Calu3 (cell line): Measurements from ENCODE around the gene PCLAF. TPM values are rescaled to one million over a fixed set of nuclear protein-coding genes. Genes with fewer than 3 reads are reported as not detected.
"Not testable (repeated sequence)": the region's sequence is repeated elsewhere in the genome, so short reads cannot be mapped to it uniquely, and the experiment has no call there.

ENCODE experiments used
- BruUV-seq: library from RNA; stranded (reverse); fragments of 400-500 nt; replicated peaks from 2 replicates; lab custom pipeline; 2021; lab: Mats Ljungman, UMichigan
- CTCF ChIA-PET: fragments of 300-600 bp; sonication (Branson Sonifier 250); formaldehyde crosslinking; loops from one replicate; lab custom pipeline; 2022; ENCODE audit warnings: antibody characterized with exemption; lab: Charles Lee
- DNase-seq: peaks from one replicate; pipeline ENCODE4 v3.0.0; 2022
- H3K27ac Mint-ChIP-seq: one replicate; pipeline ENCODE4 v1.8.0; 2022; ENCODE audit warnings: mixed read lengths; ENCODE audit not compliant: unreplicated experiment
- H3K27me3 Mint-ChIP-seq: one replicate; pipeline ENCODE4 v1.8.0; 2022; ENCODE audit warnings: mixed read lengths; ENCODE audit not compliant: unreplicated experiment
- H3K36me3 Mint-ChIP-seq: one replicate; pipeline ENCODE4 v1.8.0; 2022; ENCODE audit warnings: mild to moderate bottlenecking, moderate library complexity, mixed read lengths; ENCODE audit not compliant: insufficient read depth, unreplicated experiment
- H3K4me1 Mint-ChIP-seq: one replicate; pipeline ENCODE4 v1.8.0; 2022; ENCODE audit warnings: mild to moderate bottlenecking, low read depth, mixed read lengths; ENCODE audit not compliant: unreplicated experiment
- H3K4me3 Mint-ChIP-seq: one replicate; pipeline ENCODE4 v1.8.0; 2022; ENCODE audit warnings: mild to moderate bottlenecking, low read depth, moderate library complexity, mixed read lengths; ENCODE audit not compliant: unreplicated experiment
- H3K9me3 Mint-ChIP-seq: one replicate; pipeline ENCODE4 v1.8.0; 2022; ENCODE audit warnings: low read depth, mixed read lengths; ENCODE audit not compliant: unreplicated experiment
- CTCF ChIP-seq: fragments of 200-600 bp; IDR thresholded peaks from one replicate; pipeline ENCODE4 v1.8.0; 2022; ENCODE audit warnings: antibody characterized with exemption; ENCODE audit not compliant: unreplicated experiment
- intact Hi-C: fragments of 100-400 bp; cut with micrococcal nuclease; formaldehyde crosslinking; loops from one replicate; pipeline ENCODE4 v1.10.0; 2022; ENCODE audit not compliant: unreplicated experiment
- total RNA-seq: library from RNA; stranded (reverse); gene quantifications from 2 replicates; pipeline ENCODE4 v1.2.3, GENCODE V29; 2022

Gene PCLAF
- total RNA-seq, 1 experiment from 2014 or later, result 53.0 TPM

- H3K9me3 Mint-ChIP-seq, result no peaks in the 10 kb centered on the region
- DNase-seq, result no peak
- no peak for TF ChIP-seq CTCF
- peaks cover 16% of the 10 kb centered on the region for H3K4me1 Mint-ChIP-seq
- H3K36me3 Mint-ChIP-seq, result peaks cover 21% of the 10 kb centered on the region
- peak overlapping the region; percentile 95 for H3K4me3 Mint-ChIP-seq
- no TSS peak for BruUV-seq
- H3K27ac Mint-ChIP-seq, result peak overlapping the region; percentile 80
- intact Hi-C loops, result no loop called here
- CTCF ChIA-PET, result interaction anchor here (0.6 to 0.7 kb wide), 2 partner anchors 194 to 279 kb away, joined by 3 to 4 read pairs; no protein-coding TSS in a partner anchor
- no peaks in the 10 kb centered on the region for H3K27me3 Mint-ChIP-seq
Measured at GRCh38 chr15:64354688-64355344, 26.4 kb downstream of the PCLAF start.

GRCh38 chr15:64351265-64351664 lies 30.0 kb downstream of the PCLAF start:
- Mint-ChIP-seq H3K27ac (no peak overlapping the region), H3K9me3 (no peaks in the 10 kb centered on the region), H3K27me3 (no peaks in the 10 kb centered on the region), H3K36me3 (peaks cover 20% of the 10 kb centered on the region), H3K4me3 (no peak overlapping the region), H3K4me1 (peaks cover 15% of the 10 kb centered on the region)
- intact Hi-C loops, result no loop called here
- CTCF ChIA-PET, result interaction anchor here (0.7 kb wide), 1 partner anchor 1120 kb away, joined by 3 read pairs; no protein-coding TSS in a partner anchor
- TF ChIP-seq CTCF, result no peak
- BruUV-seq, result no TSS peak
- no peak for DNase-seq

- DNase-seq, result no peak
- CTCF ChIA-PET, result no interaction called here
- intact Hi-C loops, result no loop called here
- H3K27ac Mint-ChIP-seq, result no peak overlapping the region
- no peak for TF ChIP-seq CTCF
- peaks cover 4% of the 10 kb centered on the region for H3K36me3 Mint-ChIP-seq
- H3K4me1 Mint-ChIP-seq, result peaks cover 16% of the 10 kb centered on the region
- no peaks in the 10 kb centered on the region for H3K27me3 Mint-ChIP-seq
- no peaks in the 10 kb centered on the region for H3K9me3 Mint-ChIP-seq
- no peak overlapping the region for H3K4me3 Mint-ChIP-seq
- no TSS peak for BruUV-seq
Measured at GRCh38 chr15:64349375-64349774, 31.9 kb downstream of the PCLAF start.

DNA sequence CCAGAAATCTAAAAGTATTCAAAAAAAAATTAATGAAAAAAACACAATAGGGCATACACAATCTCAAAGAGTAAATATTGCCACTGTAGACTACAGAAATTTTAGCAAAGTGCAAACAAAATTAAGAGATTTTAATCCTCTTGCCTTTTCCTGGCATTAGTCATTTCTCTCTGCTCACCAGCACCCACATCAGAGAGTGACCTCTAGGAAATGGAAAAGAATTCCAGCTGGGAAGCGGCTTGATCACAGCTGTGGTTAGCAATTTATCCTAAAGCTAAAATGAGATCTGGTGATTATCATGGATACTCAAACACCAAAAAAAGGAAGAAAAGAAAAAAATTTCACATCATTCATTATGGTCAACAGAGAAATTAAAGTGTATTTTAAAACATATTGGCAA lies 32.8 kb downstream of the PCLAF start:
- H3K27ac Mint-ChIP-seq, result no peak overlapping the region
- H3K4me1 Mint-ChIP-seq, result peaks cover 18% of the 10 kb centered on the region
- H3K36me3 Mint-ChIP-seq, result peaks cover 4% of the 10 kb centered on the region
- no TSS peak for BruUV-seq
- H3K27me3 Mint-ChIP-seq, result no peaks in the 10 kb centered on the region
- no peak for DNase-seq
- no peaks in the 10 kb centered on the region for H3K9me3 Mint-ChIP-seq
- no peak for TF ChIP-seq CTCF
- intact Hi-C loops, result no loop called here
- no peak overlapping the region for H3K4me3 Mint-ChIP-seq
- CTCF ChIA-PET, result no interaction called here

GRCh38 chr15:64346242-64346641 lies 35.0 kb downstream of the PCLAF start:
- H3K27me3 Mint-ChIP-seq, intact Hi-C loops, CTCF ChIA-PET, H3K27ac Mint-ChIP-seq, DNase-seq, H3K36me3 Mint-ChIP-seq, H3K4me3 Mint-ChIP-seq, BruUV-seq, H3K9me3 Mint-ChIP-seq: not testable (repeated sequence)
- peaks cover 18% of the 10 kb centered on the region for H3K4me1 Mint-ChIP-seq
